ENCODE data around the gene RHBDL1.

GRCh38 chr16:645852-646678, 29.4 kb upstream of the RHBDL1 start:
- TF ChIP-seq EZH2 (IDR thresholded peaks at IDR 0.05; ENCODE audit: borderline replicate concordance, low read depth, low read length, severe bottlenecking) (no peak), CTCF (IDR thresholded peaks at IDR 0.05; ENCODE audit: borderline replicate concordance, extremely low read depth, low read length, poor library complexity, severe bottlenecking) (no peak)
